Stimulated activated CD4-positive, alpha-beta T cell treated with anti-CD3 and anti-CD28 coated beads, Interleukin-12 subunit alpha, Interleukin-12 subunit beta, amount 100 ng/mL, for 48 hours (primary cell): ENCODE results near the gene SCNN1A.

ENCODE experiments used
- DNase-seq, 3 donors: peaks; one replicate each; pipeline ENCODE4 v3.0.0-alpha.2; 2020; ENCODE audit warnings: low read depth in 2 of 3, low spot score in 1 of 3

The SCNN1A gene

DNA sequence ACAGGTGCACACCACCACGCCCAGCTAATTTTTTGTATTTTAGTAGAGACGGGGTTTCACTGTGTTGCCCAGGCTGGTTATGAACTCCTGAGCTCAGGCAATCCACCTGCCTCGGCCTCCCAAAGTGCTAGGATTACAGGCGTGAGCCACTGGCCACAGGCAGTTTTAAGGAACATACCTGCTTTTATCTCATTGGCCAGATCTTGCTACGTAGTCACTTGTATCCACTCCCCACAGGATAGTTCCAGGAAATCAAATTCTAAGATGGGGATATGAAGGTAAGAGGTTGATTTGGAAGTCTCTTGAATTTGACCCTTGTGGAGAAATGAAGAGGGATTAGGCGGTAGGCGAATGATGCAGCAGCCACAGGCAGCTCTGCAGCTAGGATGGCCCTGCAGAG lies 73.6 kb downstream of the SCNN1A start:
- DNase-seq, result no peak

DNA sequence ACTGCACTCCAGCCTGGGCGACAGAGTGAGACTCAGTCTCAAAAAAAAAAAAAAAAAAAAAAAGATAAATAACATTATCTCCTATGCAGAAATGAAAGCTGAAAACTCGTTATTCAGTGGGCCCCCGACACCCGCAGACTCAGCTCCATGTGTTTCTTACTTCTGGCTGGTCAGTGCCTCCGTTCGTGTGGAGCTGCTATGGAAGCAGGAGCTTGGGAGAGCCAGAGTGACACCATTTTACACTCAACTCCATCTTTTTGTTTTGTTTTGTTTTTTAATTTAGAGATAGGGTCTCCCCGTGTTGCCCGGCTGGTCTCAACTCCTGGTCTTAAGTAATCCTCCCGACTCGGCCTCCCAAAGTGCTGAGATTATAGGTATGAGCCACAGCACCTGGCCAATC lies 78.2 kb downstream of the SCNN1A start:
- no peak for DNase-seq
